T-cell (primary cell): ENCODE results near the gene TUSC2. TPM values are rescaled to one million over a fixed set of nuclear protein-coding genes. Genes with fewer than 3 reads are reported as not detected.
A peak's percentile ranks its signal among the peaks of the same experiment; 100 is the strongest.

Experiments used
- ATAC-seq, 4 experiments: fragments of 200-7000 bp in 3 of 4; fragments of 150-1000 bp in 1 of 4; cut with Tn5 transposase; replicated peaks in 1 of 4; 1 replicate in 3 of 4; 2 replicates in 1 of 4; pipeline ENCODE4 v1.10.0; 2021; ENCODE audit warnings: moderate library complexity in 3 of 4, mild to moderate bottlenecking in 2 of 4, moderate number of reproducible peaks in 1 of 4
- CTCF ChIA-PET, 2 donors: fragments of 300-600 bp; sonication (Branson Sonifier 250); formaldehyde crosslinking; loops; one replicate each; lab custom pipeline; 2022; ENCODE audit warnings: antibody characterized with exemption in 2 of 2; lab: Charles Lee
- POLR2A ChIA-PET, 2 donors: fragments of 300-600 bp; sonication (Branson Sonifier 250); formaldehyde crosslinking; loops; one replicate each; lab custom pipeline; 2022; ENCODE audit warnings: antibody characterized with exemption in 2 of 2; lab: Charles Lee
- DNase-seq, 35 experiments: peaks; one replicate each; pipeline versions ENCODE4 v3.0.0 to v3.0.0-alpha.2; 2013 to 2023
- H3K27ac ChIP-seq: one replicate; pipeline ENCODE4 v1.5.1; 2013; ENCODE audit warnings: low read length
- H3K27me3 ChIP-seq, 2 experiments: replicated peaks in 1 of 2; 1 replicate in 1 of 2; 2 replicates in 1 of 2; pipeline versions ENCODE4 v1.6.1 to v1.7.0; 2013; ENCODE audit warnings: low read length in 1 of 2, mixed read lengths in 1 of 2; ENCODE audit not compliant: control insufficient read depth in 2 of 2, insufficient read depth in 2 of 2; ENCODE audit errors: extremely low read depth in 1 of 2
- H3K36me3 ChIP-seq, 2 donors: 1 replicate in 1 of 2; 2 replicates in 1 of 2; pipeline versions ENCODE4 v1.6.1 to v1.7.0; 2013; ENCODE audit warnings: low read length in 1 of 2; ENCODE audit not compliant: control insufficient read depth in 2 of 2, insufficient read depth in 1 of 2; ENCODE audit errors: extremely low read depth in 1 of 2
- H3K4me1 ChIP-seq, 2 experiments: 1 replicate in 1 of 2; 2 replicates in 1 of 2; pipeline versions ENCODE4 v1.6.1 to v1.7.0; 2013; ENCODE audit warnings: low read length in 2 of 2, mixed read lengths in 1 of 2; ENCODE audit not compliant: insufficient read depth in 2 of 2, control insufficient read depth in 1 of 2; ENCODE audit errors: extremely low read depth in 1 of 2
- H3K4me3 ChIP-seq, 2 donors: 1 replicate in 1 of 2; 2 replicates in 1 of 2; pipeline versions ENCODE4 v1.5.1 to v1.7.0; 2013; ENCODE audit warnings: mild to moderate bottlenecking in 2 of 2, low read length in 1 of 2, moderate library complexity in 1 of 2; ENCODE audit not compliant: control insufficient read depth in 1 of 2; ENCODE audit errors: extremely low read depth in 1 of 2
- H3K9me3 ChIP-seq: 2 replicates; pipeline ENCODE4 v1.7.0; 2013
- H3K27ac Mint-ChIP-seq, 2 donors: one replicate each; pipeline ENCODE4 v1.8.0; 2020 to 2021; ENCODE audit warnings: mild to moderate bottlenecking in 2 of 2, mixed read lengths in 2 of 2
- H3K27me3 Mint-ChIP-seq, 2 donors: one replicate each; pipeline ENCODE4 v1.8.0; 2021 to 2022; ENCODE audit warnings: mixed read lengths in 2 of 2
- H3K36me3 Mint-ChIP-seq: one replicate; pipeline ENCODE4 v1.8.0; 2021; ENCODE audit warnings: mixed read lengths
- H3K4me1 Mint-ChIP-seq, 3 donors: one replicate each; pipeline ENCODE4 v1.8.0; 2020 to 2022; ENCODE audit warnings: mixed read lengths in 3 of 3, mild to moderate bottlenecking in 1 of 3
- H3K4me3 Mint-ChIP-seq, 3 donors: one replicate each; pipeline ENCODE4 v1.8.0; 2020 to 2022; ENCODE audit warnings: mild to moderate bottlenecking in 3 of 3, mixed read lengths in 3 of 3, moderate library complexity in 3 of 3
- H3K9me3 Mint-ChIP-seq, 3 donors: one replicate each; pipeline ENCODE4 v1.8.0; 2020 to 2022; ENCODE audit warnings: mixed read lengths in 3 of 3
- WGBS: methylation state at CpG from one replicate; pipeline ENCODE4 v1.1.5; 2013; ENCODE audit warnings: missing lambda C conversion rate; ENCODE audit not compliant: insufficient coverage; 5-methylcytosine and 5-hydroxymethylcytosine counted together
- total RNA-seq, 35 experiments: library from RNA in 6 of 35; stranded (reverse) in 6 of 35; fragments of 120-200 nt in 1 of 35; gene quantifications; one replicate each; pipeline versions ENCODE4 v1.2.1 to v1.2.4 and lab custom pipeline; 2013 to 2026

Gene TUSC2
- total RNA-seq, 5 donors from 2014 or later (not counting 1 experiment from before 2014, with no cell fraction given): 14.9 to 33.1 (median 26.8) TPM

- DNase-seq: no peak
- H3K36me3 Mint-ChIP-seq: no peaks in the 10 kb centered on the region
- POLR2A ChIA-PET: no interaction called here
- 70% methylated on average over 2 of the region's 3 CpGs for WGBS
- Histone ChIP-seq H3K4me1 (peaks cover 8 to 22% of the 10 kb centered on the region in 2 experiments), H3K4me3 (no peak overlapping the region), H3K27me3 (peaks cover 0 to 3% of the 10 kb centered on the region in 2 experiments), H3K9me3 (no peaks in the 10 kb centered on the region), H3K27ac (no peak overlapping the region), H3K36me3 (peaks cover 0 to 4% of the 10 kb centered on the region in 2 donors)
- peaks cover 15 to 28% (median 27%) of the 10 kb centered on the region in 3 donors for H3K4me1 Mint-ChIP-seq
- H3K4me3 Mint-ChIP-seq: no peak overlapping the region
- CTCF ChIA-PET: no interaction called here
- no peak for ATAC-seq
- H3K27me3 Mint-ChIP-seq: no peaks in the 10 kb centered on the region
- H3K27ac Mint-ChIP-seq: no peak overlapping the region
- no peaks in the 10 kb centered on the region for H3K9me3 Mint-ChIP-seq
These were observed 43.2 kb upstream of the TUSC2 start for GRCh38 chr3:50371133-50371685.

- ATAC-seq (no peak), DNase-seq (no peak)
- Mint-ChIP-seq H3K4me1 (peaks cover 20 to 35% (median 33%) of the 10 kb centered on the region in 3 donors), H3K9me3 (no peaks in the 10 kb centered on the region), H3K4me3 (no peak overlapping the region), H3K27ac (no peak overlapping the region), H3K27me3 (no peaks in the 10 kb centered on the region), H3K36me3 (no peaks in the 10 kb centered on the region)
- 96% methylated on average over 7 of the region's 14 CpGs for WGBS
- H3K9me3 ChIP-seq: no peaks in the 10 kb centered on the region
- no peak overlapping the region for H3K27ac ChIP-seq
- no peak overlapping the region for H3K4me3 ChIP-seq
- H3K36me3 ChIP-seq: peaks cover 0 to 4% of the 10 kb centered on the region in 2 donors
- H3K4me1 ChIP-seq: peaks cover 14 to 28% of the 10 kb centered on the region in 2 experiments
- ChIA-PET POLR2A (no interaction called here), CTCF (no interaction called here)
- H3K27me3 ChIP-seq: peaks cover 0 to 3% of the 10 kb centered on the region in 2 experiments
These were observed 42.6 kb upstream of the TUSC2 start for GRCh38 chr3:50370594-50370993.

DNA sequence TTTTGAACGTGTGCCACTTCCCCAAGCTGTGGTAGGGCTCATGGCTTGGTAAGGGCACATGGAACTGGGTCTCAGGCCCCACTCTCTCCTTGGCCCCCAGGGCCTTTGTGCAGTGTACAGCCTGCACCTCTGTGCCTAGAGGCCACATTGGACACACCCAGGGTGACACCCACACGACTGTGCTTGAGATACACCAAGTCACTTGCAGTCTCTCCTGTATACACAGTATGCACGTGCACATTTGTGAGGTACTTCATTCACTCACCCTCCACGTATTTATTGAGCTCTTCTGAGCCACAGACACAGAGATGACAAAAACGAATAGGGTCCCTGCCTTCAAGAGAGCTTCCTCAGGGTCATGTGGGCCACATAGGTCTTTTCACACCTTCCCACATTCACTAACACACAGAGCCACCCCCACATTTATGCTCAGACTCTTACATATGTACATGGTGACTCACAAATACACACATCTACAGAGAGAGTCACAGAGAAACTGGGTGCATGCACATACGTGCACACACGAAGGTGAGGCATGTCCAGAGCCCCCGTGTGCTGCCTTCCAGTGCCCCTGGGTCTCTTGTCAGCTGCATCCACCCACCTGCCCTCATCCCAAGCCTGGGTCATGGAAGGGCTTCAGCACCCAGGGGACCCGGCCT lies 41.1 kb upstream of the TUSC2 start:
- peaks cover 0 to 4% of the 10 kb centered on the region in 2 donors for H3K36me3 ChIP-seq
- ATAC-seq: no peak
- no peak overlapping the region for H3K4me3 ChIP-seq
- no peak for DNase-seq
- ChIA-PET POLR2A (no interaction called here), CTCF (interaction anchor here in 1 of 2 donors (0.6 kb wide), 1 partner anchor 1279 kb away, joined by 4 read pairs; no protein-coding TSS in a partner anchor)
- Mint-ChIP-seq H3K27me3 (no peaks in the 10 kb centered on the region), H3K36me3 (no peaks in the 10 kb centered on the region), H3K27ac (no peak overlapping the region), H3K4me3 (no peak overlapping the region), H3K9me3 (no peaks in the 10 kb centered on the region), H3K4me1 (peaks cover 25 to 42% (median 38%) of the 10 kb centered on the region in 3 donors)
- H3K27ac ChIP-seq: no peak overlapping the region
- peaks cover 15 to 38% of the 10 kb centered on the region in 2 experiments for H3K4me1 ChIP-seq
- peaks cover 0 to 3% of the 10 kb centered on the region in 2 experiments for H3K27me3 ChIP-seq
- H3K9me3 ChIP-seq: no peaks in the 10 kb centered on the region
- 58% methylated on average over 9 of the region's 9 CpGs for WGBS

GRCh38 chr3:50365842-50366220 lies 37.8 kb upstream of the TUSC2 start:
- Mint-ChIP-seq H3K9me3 (no peaks in the 10 kb centered on the region), H3K36me3 (no peaks in the 10 kb centered on the region), H3K4me3 (peak overlapping the region; percentile 86 to 89 (median 88)), H3K27me3 (no peaks in the 10 kb centered on the region), H3K4me1 (peaks cover 17 to 35% (median 23%) of the 10 kb centered on the region in 3 donors), H3K27ac (peak overlapping the region; percentile 87 to 95)
- CTCF ChIA-PET: interaction anchor here in 1 of 2 donors (1.0 to 1.2 kb wide), 2 partner anchors 16 to 29 kb away, joined by 4 read pairs; no protein-coding TSS in a partner anchor
- POLR2A ChIA-PET: interaction anchor here in 1 of 2 donors (0.6 to 1.1 kb wide), 3 partner anchors 9 to 37 kb away, joined by 3 to 8 read pairs (median 3); no protein-coding TSS in a partner anchor
- WGBS: no CpG with 5 or more reads among the region's 5 CpGs
- Histone ChIP-seq H3K4me3 (peak overlapping the region; percentile 65 to 85), H3K4me1 (peaks cover 11 to 31% of the 10 kb centered on the region in 2 experiments), H3K27ac (peak overlapping the region; percentile 68), H3K9me3 (no peaks in the 10 kb centered on the region), H3K27me3 (no peaks in the 10 kb centered on the region), H3K36me3 (peaks cover 0 to 4% of the 10 kb centered on the region in 2 donors)
- ATAC-seq (no peak), DNase-seq (no peak)

DNA sequence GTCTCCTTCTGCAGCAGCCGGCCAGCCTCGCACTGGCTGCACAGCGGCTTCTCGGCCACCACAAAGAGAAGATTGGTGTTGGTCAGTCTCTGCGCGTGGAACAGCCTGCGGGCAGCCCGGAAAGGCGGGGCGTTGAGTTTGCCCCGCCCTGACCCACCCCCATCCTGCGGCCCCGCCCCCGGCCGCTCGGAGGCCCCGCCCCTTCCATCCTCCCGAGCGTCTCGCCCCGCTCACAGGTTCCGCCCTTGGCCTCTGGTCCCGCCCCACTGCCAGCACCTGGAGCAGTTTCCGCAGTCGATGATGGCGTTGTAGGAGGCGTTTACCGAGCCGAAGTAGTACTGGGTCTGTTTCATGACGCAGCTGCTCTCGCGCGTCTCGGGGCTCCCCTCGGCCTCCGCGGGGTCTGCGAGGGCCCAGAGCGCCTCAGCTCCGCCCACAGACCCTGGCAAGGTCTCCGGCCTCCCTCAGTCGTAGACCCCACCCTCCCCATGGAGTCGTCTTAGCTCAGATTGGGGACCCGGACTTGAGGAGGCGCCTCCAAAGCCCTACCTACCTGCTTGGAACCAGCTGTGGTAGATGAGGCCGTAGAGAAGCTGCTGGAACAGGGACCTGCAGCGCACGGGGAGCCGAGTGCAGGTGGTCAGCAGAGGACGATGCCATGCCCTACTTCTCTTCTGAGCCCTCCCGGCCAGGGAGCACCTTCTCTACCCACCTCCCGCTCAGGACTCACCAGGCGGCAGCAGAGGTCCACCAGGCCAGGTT lies 37.2 kb upstream of the TUSC2 start:
- 1% methylated on average over 24 of the region's 53 CpGs for WGBS
- Mint-ChIP-seq H3K9me3 (no peaks in the 10 kb centered on the region), H3K4me1 (peaks cover 17 to 35% (median 23%) of the 10 kb centered on the region in 3 donors), H3K27me3 (no peaks in the 10 kb centered on the region), H3K4me3 (peak overlapping the region; percentile 86 to 89 (median 88)), H3K27ac (peak overlapping the region; percentile 87 to 95), H3K36me3 (no peaks in the 10 kb centered on the region)
- ChIA-PET CTCF (interaction anchor here in 1 of 2 donors (0.6 to 1.2 kb wide), 3 partner anchors 16 to 1022 kb away, joined by 4 read pairs; no protein-coding TSS in a partner anchor), POLR2A (interaction anchor here in 1 of 2 donors (0.6 to 1.1 kb wide), 3 partner anchors 8 to 37 kb away, joined by 3 to 8 read pairs (median 3); no protein-coding TSS in a partner anchor)
- Histone ChIP-seq H3K4me1 (peaks cover 11 to 31% of the 10 kb centered on the region in 2 experiments), H3K27me3 (no peaks in the 10 kb centered on the region), H3K4me3 (peak overlapping the region; percentile 65 to 85), H3K27ac (peak overlapping the region; percentile 68), H3K36me3 (peaks cover 0 to 4% of the 10 kb centered on the region in 2 donors), H3K9me3 (no peaks in the 10 kb centered on the region)
- DNase-seq: peak; percentile 89 to 97 (median 94)
- ATAC-seq: peak; percentile 95 to 97 (median 96)
